ENCODE data around the gene OR13J1. TPM values are rescaled to one million over a fixed set of nuclear protein-coding genes. Genes with fewer than 3 reads are reported as not detected.

The OR13J1 gene
- total RNA-seq, 1 donor from 2014 or later = not detected

DNA sequence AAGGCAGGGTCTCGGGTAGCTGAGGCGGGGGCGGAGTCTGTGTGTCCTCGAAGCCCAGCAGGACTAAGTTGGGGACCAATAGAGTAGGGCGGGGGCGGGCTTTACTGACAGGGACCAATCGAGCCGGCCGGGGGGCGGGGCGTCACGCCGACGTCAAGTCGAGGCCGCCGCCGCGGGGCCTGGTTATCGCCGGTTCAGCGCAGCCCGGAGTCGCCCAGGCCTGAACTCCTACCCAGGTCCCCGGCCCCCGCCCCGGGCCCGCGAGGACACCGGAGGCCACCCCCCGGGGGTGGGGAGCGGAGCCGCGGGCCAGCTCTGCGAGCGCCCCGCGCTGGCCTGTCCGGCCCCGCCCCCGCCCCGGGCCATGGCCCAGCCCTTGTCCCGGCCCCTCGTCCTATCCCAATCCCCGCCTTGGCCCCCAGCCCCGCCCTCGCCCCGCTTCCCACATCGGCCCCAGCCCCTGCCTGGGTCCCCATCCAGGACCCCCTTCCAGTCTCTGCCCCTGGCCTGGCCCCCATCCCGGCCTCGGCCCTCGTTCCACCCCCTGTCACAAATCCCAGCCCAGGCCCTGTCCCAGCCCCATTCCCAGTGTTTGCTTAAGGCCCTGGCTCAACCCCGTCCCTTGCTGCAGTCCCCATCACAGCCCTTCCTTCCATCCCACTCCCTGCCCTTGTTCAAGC lies 41.0 kb downstream of the OR13J1 start, which contains the start of gene TMEM8B:
Gene TMEM8B, plus strand, starts transcription at position 145 of the 680 bp plus-strand sequence. Its CDS starts 220 bp downstream, at position 365.
- Mint-ChIP-seq H3K4me3 (peak within 1 kb of the TSS; percentile 95), H3K27ac (peak within 1 kb of the TSS; percentile 86)
- CTCF ChIA-PET = interaction anchor here (0.7 to 2.0 kb wide), 3 partner anchors 13 to 53 kb away, joined by 4 to 5 read pairs (median 4); no protein-coding TSS in a partner anchor

DNA sequence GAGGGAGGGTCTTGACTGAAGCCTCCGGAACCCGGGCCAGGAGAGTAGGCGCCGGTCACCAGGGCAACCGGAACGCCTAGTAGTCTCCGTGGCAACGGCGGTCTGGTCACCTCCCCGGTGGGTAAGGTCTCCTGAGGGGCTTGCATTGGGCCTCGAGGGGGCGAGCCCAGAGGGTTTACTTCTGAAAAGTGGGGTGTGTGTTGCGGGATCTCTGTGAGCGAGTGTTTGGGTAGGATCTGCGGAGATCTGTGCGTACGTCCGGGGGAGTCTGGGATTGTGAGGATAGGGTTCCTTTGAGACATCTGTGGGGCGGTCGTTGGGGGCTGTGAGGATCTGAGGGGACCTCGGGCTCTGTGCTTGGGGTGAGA lies 41.5 kb downstream of the OR13J1 start, which contains the start of gene FAM221B:
Gene FAM221B, minus strand, starts transcription at position 17 of the 368 bp plus-strand sequence. CDS start 2,571 bp downstream, outside the sequence.
- Mint-ChIP-seq H3K27ac (peak within 1 kb of the TSS; percentile 86), H3K9me3 (no peaks in the 10 kb centered on the region), H3K36me3 (ENCODE audit: low read depth) (peaks cover 4% of the 10 kb centered on the region), H3K4me3 (peak within 1 kb of the TSS; percentile 95), H3K27me3 (no peaks in the 10 kb centered on the region), H3K4me1 (peaks cover 28% of the 10 kb centered on the region)
- TF ChIP-seq, protein P1, sequence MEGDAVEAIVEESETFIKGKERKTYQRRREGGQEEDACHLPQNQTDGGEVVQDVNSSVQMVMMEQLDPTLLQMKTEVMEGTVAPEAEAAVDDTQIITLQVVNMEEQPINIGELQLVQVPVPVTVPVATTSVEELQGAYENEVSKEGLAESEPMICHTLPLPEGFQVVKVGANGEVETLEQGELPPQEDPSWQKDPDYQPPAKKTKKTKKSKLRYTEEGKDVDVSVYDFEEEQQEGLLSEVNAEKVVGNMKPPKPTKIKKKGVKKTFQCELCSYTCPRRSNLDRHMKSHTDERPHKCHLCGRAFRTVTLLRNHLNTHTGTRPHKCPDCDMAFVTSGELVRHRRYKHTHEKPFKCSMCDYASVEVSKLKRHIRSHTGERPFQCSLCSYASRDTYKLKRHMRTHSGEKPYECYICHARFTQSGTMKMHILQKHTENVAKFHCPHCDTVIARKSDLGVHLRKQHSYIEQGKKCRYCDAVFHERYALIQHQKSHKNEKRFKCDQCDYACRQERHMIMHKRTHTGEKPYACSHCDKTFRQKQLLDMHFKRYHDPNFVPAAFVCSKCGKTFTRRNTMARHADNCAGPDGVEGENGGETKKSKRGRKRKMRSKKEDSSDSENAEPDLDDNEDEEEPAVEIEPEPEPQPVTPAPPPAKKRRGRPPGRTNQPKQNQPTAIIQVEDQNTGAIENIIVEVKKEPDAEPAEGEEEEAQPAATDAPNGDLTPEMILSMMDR (IDR thresholded peaks at IDR 0.05) = no peak
- CTCF ChIA-PET = interaction anchor here (0.7 to 2.0 kb wide), 3 partner anchors 14 to 54 kb away, joined by 4 to 5 read pairs (median 4); no protein-coding TSS in a partner anchor
- intact Hi-C loops (cut with micrococcal nuclease) = loop anchor here (1.0 to 5.0 kb wide), 5 partner anchors 13 to 711 kb away; partner anchors contain the start of genes ATOSB, CREB3, HINT2 and TLN1
- DNase-seq (no peak), ATAC-seq (ENCODE audit: low read depth) (peak; percentile 5)
- POLR2A ChIA-PET = interaction anchor here (0.6 to 1.5 kb wide), 10 partner anchors 11 to 756 kb away, joined by 3 to 10 read pairs (median 4); partner anchors contain the start of genes HINT2, RMRP, SPAG8 and VCP

More for the DNA sequence above, 41.0 kb downstream of the OR13J1 start, which contains the start of gene TMEM8B:
- DNase-seq (peak; percentile 89), ATAC-seq (ENCODE audit: low read depth) (peak; percentile 92)
- H3K27me3 Mint-ChIP-seq = no peaks in the 10 kb centered on the region
- H3K9me3 Mint-ChIP-seq = no peaks in the 10 kb centered on the region
- intact Hi-C loops (cut with micrococcal nuclease) = loop anchor here (1.0 to 5.0 kb wide), 5 partner anchors 14 to 712 kb away; partner anchors contain the start of genes ATOSB, CREB3, HINT2 and TLN1
- H3K36me3 Mint-ChIP-seq (ENCODE audit: low read depth) = peaks cover 4% of the 10 kb centered on the region
- H3K4me1 Mint-ChIP-seq = peaks cover 34% of the 10 kb centered on the region
- POLR2A ChIA-PET = interaction anchor here (0.6 to 1.5 kb wide), 10 partner anchors 11 to 757 kb away, joined by 3 to 10 read pairs (median 4); partner anchors contain the start of genes HINT2, RMRP, SPAG8 and VCP
- TF ChIP-seq, protein P1 (IDR thresholded peaks at IDR 0.05) = no peak

DNA sequence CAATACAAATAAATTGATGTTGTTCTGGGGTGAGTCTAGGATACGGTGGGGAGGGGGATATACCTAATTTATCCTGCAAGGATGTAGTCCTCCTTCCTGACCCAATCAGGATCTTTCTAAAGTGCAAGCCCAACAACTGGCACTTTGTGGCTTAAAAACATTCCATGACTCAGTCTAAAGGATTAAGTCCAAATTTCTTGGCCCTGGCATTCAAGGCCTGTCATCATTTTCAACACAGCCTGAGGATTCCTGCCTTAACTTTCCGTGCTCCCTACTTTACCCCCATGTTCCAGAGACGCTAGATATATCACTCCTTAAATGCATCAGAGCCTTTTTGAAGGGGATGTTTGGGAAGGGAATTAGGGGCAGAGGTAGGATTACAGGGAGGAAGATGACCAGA lies 42.7 kb downstream of the OR13J1 start:
- TF ChIP-seq, protein P1 (IDR thresholded peaks at IDR 0.05) = no peak
- no peaks in the 10 kb centered on the region for H3K9me3 Mint-ChIP-seq
- ATAC-seq (ENCODE audit: low read depth) (no peak), DNase-seq (no peak)
- peaks cover 4% of the 10 kb centered on the region for H3K36me3 Mint-ChIP-seq (ENCODE audit: low read depth)
- ChIA-PET CTCF (interaction anchor here (0.9 to 4.3 kb wide), 5 partner anchors 10 to 54 kb away, joined by 3 to 114 read pairs (median 28); partner anchors contain the start of genes HINT2 and SPAG8), POLR2A (no interaction called here)
- H3K4me3 Mint-ChIP-seq = peak overlapping the region; percentile 42
- intact Hi-C loops (cut with micrococcal nuclease) = loop anchor here (2.0 to 5.0 kb wide), 2 partner anchors 181 to 710 kb away; partner anchors contain the start of gene ATOSB
- H3K27ac Mint-ChIP-seq = no peak overlapping the region
- no peaks in the 10 kb centered on the region for H3K27me3 Mint-ChIP-seq
- peaks cover 21% of the 10 kb centered on the region for H3K4me1 Mint-ChIP-seq

DNA sequence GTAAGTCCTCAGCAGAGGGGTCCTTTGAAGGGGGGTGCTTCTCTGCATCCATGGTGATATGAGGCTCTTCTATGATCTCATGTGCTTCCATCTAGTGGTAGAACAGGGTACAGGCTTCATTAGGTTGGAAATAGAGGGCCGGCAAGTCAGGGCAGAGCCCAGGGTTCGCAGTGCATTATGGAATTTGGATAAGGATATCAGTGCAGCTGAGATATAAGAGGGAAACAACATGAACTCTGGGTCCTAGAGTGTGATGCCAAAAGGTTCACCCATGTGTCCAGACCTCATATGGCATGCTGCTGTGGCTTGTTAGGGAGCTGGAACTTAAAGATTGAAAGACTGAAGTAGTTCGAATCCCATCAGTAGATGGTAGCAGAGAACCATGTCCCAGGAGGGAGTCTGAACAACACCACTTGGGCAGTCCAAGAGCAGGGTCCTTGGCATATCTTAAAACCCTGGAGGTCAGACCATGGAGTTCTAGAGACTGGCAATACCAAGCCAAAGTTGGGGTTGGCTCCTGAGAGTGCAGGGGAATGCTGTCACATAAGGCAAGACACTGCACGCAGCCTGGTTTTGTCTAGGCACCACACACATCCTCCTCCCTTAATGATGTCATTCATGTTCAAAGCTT lies 44.0 kb downstream of the OR13J1 start:
- H3K9me3 Mint-ChIP-seq = no peaks in the 10 kb centered on the region
- peaks cover 4% of the 10 kb centered on the region for H3K36me3 Mint-ChIP-seq (ENCODE audit: low read depth)
- ATAC-seq (ENCODE audit: low read depth) (peak; percentile 49), DNase-seq (no peak)
- TF ChIP-seq, protein P1 (IDR thresholded peaks at IDR 0.05) = no peak
- ChIA-PET POLR2A (interaction anchor here (0.7 to 1.4 kb wide), 6 partner anchors 14 to 77 kb away, joined by 3 to 4 read pairs (median 3); partner anchors contain the start of genes GBA2, RGP1 and SPAG8), CTCF (interaction anchor here (0.9 to 4.3 kb wide), 32 partner anchors 12 to 222 kb away, joined by 3 to 114 read pairs (median 4); partner anchors contain the start of genes CREB3, GBA2, HINT2 and RGP1)
- peaks cover 21% of the 10 kb centered on the region for H3K4me1 Mint-ChIP-seq
- H3K4me3 Mint-ChIP-seq = peak overlapping the region; percentile 55
- no peaks in the 10 kb centered on the region for H3K27me3 Mint-ChIP-seq
- intact Hi-C loops (cut with micrococcal nuclease) = loop anchor here (1.0 to 5.0 kb wide), 7 partner anchors 36 to 709 kb away; partner anchors contain the start of gene ATOSB
- peak overlapping the region; percentile 10 for H3K27ac Mint-ChIP-seq
